ENCODE results near the gene DNAJC22. TPM values are rescaled to one million over a fixed set of nuclear protein-coding genes. Genes with fewer than 3 reads are reported as not detected.
"Not testable (repeated sequence)": the region's sequence is repeated elsewhere in the genome, so short reads cannot be mapped to it uniquely, and the experiment has no call there.

DNAJC22 gene
- polyA plus RNA-seq, 1 of the 3 experiments (the other 2 are of a cell fraction), result 4.5 TPM

- no peak for TF ChIP-seq REST (IDR thresholded peaks at IDR 0.05; ENCODE audit: low read depth, low read length)
- no peak for TF ChIP-seq IRF3 (IDR thresholded peaks at IDR 0.05; ENCODE audit: low read depth, low read length)
- TF ChIP-seq YY1 (IDR thresholded peaks at IDR 0.05; ENCODE audit: low read depth), result no peak
- TF ChIP-seq POLR2AphosphoS5 (IDR thresholded peaks at IDR 0.05; ENCODE audit: low read depth, low read length), result no peak
- TF ChIP-seq TEAD4 (IDR thresholded peaks at IDR 0.05; ENCODE audit: borderline replicate concordance, insufficient read depth), result no peak
- TF ChIP-seq MEF2A (IDR thresholded peaks at IDR 0.05; ENCODE audit: borderline replicate concordance, low read depth), result no peak
These were observed 30.7 kb downstream of the DNAJC22 start (continued) for GRCh38 chr12:49377386-49377785.

- DNase-seq; POLR2A ChIA-PET; H3K4me2 ChIP-seq; CTCF ChIA-PET; H3K4me3 ChIP-seq (ENCODE audit: low read depth in 2 of 2, low read length in 1 of 2); H3K9ac ChIP-seq; H3K27ac ChIP-seq (ENCODE audit: low read depth in 2 of 2, low read length in 1 of 2); H3K9me3 ChIP-seq; H3K27me3 ChIP-seq (ENCODE audit: insufficient read depth); H2AFZ ChIP-seq (ENCODE audit: low read depth); H3K9me2 ChIP-seq: not testable (repeated sequence)
- H4K20me1 ChIP-seq (ENCODE audit: insufficient read depth), result peaks cover 92% of the 10 kb centered on the region
- H3F3A ChIP-seq (replicated peaks; ENCODE audit: insufficient read depth), result peaks cover 15% of the 10 kb centered on the region
- H3K79me2 ChIP-seq (ENCODE audit: insufficient read depth), result peaks cover 100% of the 10 kb centered on the region
- peaks cover 0 to 20% of the 10 kb centered on the region in 2 experiments for H3K36me3 ChIP-seq (replicated peaks in 1 of 2; ENCODE audit: control insufficient read depth in 1 of 2, insufficient read depth in 2 of 2, low read length in 1 of 2)
- peaks cover 0 to 11% of the 10 kb centered on the region in 2 experiments; a peak in 1 of 4 replicates for H3K4me1 ChIP-seq (ENCODE audit: control insufficient read depth in 1 of 2, insufficient read depth in 2 of 2, low read depth in 1 of 2, low read length in 1 of 2)
- WGBS (ENCODE audit: low lambda C conversion rate), result 97% methylated on average over 9 of the region's 9 CpGs
These were observed 33.5 kb downstream of the DNAJC22 start for GRCh38 chr12:49380184-49380583.

GRCh38 chr12:49388682-49389386 lies 42.1 kb downstream of the DNAJC22 start:
- Histone ChIP-seq H3K27me3 (ENCODE audit: insufficient read depth) (no peaks in the 10 kb centered on the region), H3K79me2 (ENCODE audit: insufficient read depth) (peaks cover 100% of the 10 kb centered on the region), H2AFZ (ENCODE audit: low read depth) (no peak overlapping the region), H3K9me2 (no peaks in the 10 kb centered on the region), H3K9me3 (no peaks in the 10 kb centered on the region), H3K36me3 (replicated peaks in 1 of 2; ENCODE audit: control insufficient read depth in 1 of 2, insufficient read depth in 2 of 2, low read length in 1 of 2) (peaks cover 0 to 51% of the 10 kb centered on the region in 2 experiments), H3K27ac (ENCODE audit: low read depth in 2 of 2, low read length in 1 of 2) (no peak overlapping the region), H4K20me1 (ENCODE audit: insufficient read depth) (peaks cover 87% of the 10 kb centered on the region), H3K4me1 (ENCODE audit: control insufficient read depth in 1 of 2, insufficient read depth in 2 of 2, low read depth in 1 of 2, low read length in 1 of 2) (no peaks in the 10 kb centered on the region; a peak in 1 of 4 replicates), H3K4me3 (ENCODE audit: low read depth in 2 of 2, low read length in 1 of 2) (no peak overlapping the region), H3K4me2 (no peak overlapping the region), H3K9ac (no peak overlapping the region), H3F3A (replicated peaks; ENCODE audit: insufficient read depth) (peaks cover 41% of the 10 kb centered on the region)
- POLR2A ChIA-PET, result no interaction called here
- 97% methylated on average over 18 of the region's 18 CpGs for WGBS (ENCODE audit: low lambda C conversion rate)
- CTCF ChIA-PET, result interaction anchor here (1.3 kb wide), 1 partner anchor 23 kb away, joined by 3 read pairs; no protein-coding TSS in a partner anchor
- TF ChIP-seq GATA2 (CRISPR knock-in tag; IDR thresholded peaks at IDR 0.05) (no peak), NRF1 (IDR thresholded peaks at IDR 0.05; ENCODE audit: low read depth, low read length) (no peak), SIN3A (IDR thresholded peaks at IDR 0.05; ENCODE audit: borderline replicate concordance, low read depth, low read length) (no peak), RCOR1 (IDR thresholded peaks at IDR 0.05; ENCODE audit: low read length) (no peak), YY1 (IDR thresholded peaks at IDR 0.05; ENCODE audit: low read depth) (no peak), PBX3 (IDR thresholded peaks at IDR 0.05) (no peak)
- DNase-seq, result no peak

Measured in SK-N-SH (cell line).